ENCODE results near the gene SPATA31E1.
"Not testable (repeated sequence)": the region's sequence is repeated elsewhere in the genome, so short reads cannot be mapped to it uniquely, and the experiment has no call there.

DNA sequence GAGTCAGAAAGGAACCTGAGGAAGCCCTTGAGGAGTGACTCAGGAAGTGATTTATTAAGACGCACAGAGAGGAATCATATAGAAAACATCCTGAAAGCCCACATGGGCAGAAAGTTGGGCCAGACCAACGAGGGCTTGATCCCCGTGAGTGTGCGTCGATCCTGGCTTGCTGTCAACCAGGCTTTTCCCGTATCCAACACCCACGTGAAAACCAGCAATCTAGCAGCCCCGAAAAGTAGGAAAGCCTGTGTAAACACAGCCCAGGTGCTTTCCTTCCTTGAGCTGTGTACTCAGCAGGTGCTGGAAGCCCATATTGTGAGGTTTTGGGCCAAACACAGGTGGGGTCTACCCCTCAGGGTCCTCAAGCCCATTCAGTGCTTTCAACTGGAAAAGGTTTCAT lies 38.9 kb downstream of the SPATA31E1 start:
- TF ChIP-seq, protein P1, sequence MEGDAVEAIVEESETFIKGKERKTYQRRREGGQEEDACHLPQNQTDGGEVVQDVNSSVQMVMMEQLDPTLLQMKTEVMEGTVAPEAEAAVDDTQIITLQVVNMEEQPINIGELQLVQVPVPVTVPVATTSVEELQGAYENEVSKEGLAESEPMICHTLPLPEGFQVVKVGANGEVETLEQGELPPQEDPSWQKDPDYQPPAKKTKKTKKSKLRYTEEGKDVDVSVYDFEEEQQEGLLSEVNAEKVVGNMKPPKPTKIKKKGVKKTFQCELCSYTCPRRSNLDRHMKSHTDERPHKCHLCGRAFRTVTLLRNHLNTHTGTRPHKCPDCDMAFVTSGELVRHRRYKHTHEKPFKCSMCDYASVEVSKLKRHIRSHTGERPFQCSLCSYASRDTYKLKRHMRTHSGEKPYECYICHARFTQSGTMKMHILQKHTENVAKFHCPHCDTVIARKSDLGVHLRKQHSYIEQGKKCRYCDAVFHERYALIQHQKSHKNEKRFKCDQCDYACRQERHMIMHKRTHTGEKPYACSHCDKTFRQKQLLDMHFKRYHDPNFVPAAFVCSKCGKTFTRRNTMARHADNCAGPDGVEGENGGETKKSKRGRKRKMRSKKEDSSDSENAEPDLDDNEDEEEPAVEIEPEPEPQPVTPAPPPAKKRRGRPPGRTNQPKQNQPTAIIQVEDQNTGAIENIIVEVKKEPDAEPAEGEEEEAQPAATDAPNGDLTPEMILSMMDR (IDR thresholded peaks at IDR 0.05) = not testable (repeated sequence)
- TF ChIP-seq EZH2phosphoT487, EZH2 (IDR thresholded peaks at IDR 0.05): not testable (repeated sequence)
